Measurements from ENCODE around the gene TMEM178B. TPM values are rescaled to one million over a fixed set of nuclear protein-coding genes. Genes with fewer than 3 reads are reported as not detected.

TMEM178B gene
- polyA plus RNA-seq, 2 of the 4 experiments (the other 2 are of a cell fraction), result 0.88 to 0.93 TPM

GRCh38 chr7:141184532-141185190 lies 110.8 kb downstream of the TMEM178B start:
- no peak for DNase-seq (ENCODE audit: low read depth in 1 of 2, low spot score in 1 of 2)
- 45% methylated on average over 10 of the region's 10 CpGs for WGBS (ENCODE audit: missing lambda C conversion rate)

GRCh38 chr7:141185369-141185967 lies 111.6 kb downstream of the TMEM178B start:
- H3K4me2 ChIP-seq, result no peak overlapping the region
- no peaks in the 10 kb centered on the region for H3K9me3 ChIP-seq
- WGBS (ENCODE audit: missing lambda C conversion rate), result 59% methylated on average over 14 of the region's 14 CpGs
- H3K4me1 ChIP-seq, result no peaks in the 10 kb centered on the region
- ChIA-PET CTCF (no interaction called here), POLR2A (no interaction called here)
- FAIRE-seq (no peak), DNase-seq (ENCODE audit: low read depth in 1 of 2, low spot score in 1 of 2) (no peak), ATAC-seq (no peak)
- TF ChIP-seq RARB (CRISPR knock-in tag; IDR thresholded peaks at IDR 0.05) (no peak), HMGXB4 (CRISPR knock-in tag; IDR thresholded peaks at IDR 0.05; ENCODE audit: borderline replicate concordance) (no peak), RFX5 (IDR thresholded peaks at IDR 0.05) (no peak), NPAS2 (CRISPR knock-in tag; IDR thresholded peaks at IDR 0.05; ENCODE audit: borderline replicate concordance) (no peak), MAX (IDR thresholded peaks at IDR 0.05) (no peak), USF2 (IDR thresholded peaks at IDR 0.05) (no peak), CBX8 (IDR thresholded peaks at IDR 0.05) (no peak), ZNF302 (CRISPR knock-in tag; IDR thresholded peaks at IDR 0.05) (no peak), RAD21 (conservative IDR thresholded peaks at IDR 0.05 in 1 of 2, IDR thresholded peaks at IDR 0.05 in 1 of 2) (no peak), SMC3 (IDR thresholded peaks at IDR 0.05) (no peak), POLR2A (IDR thresholded peaks at IDR 0.05; ENCODE audit: low read length) (no peak), JUN (IDR thresholded peaks at IDR 0.05) (no peak), RNF2 (IDR thresholded peaks at IDR 0.05; ENCODE audit: borderline replicate concordance, low read depth) (no peak)
- TF ChIP-seq, protein P1, sequence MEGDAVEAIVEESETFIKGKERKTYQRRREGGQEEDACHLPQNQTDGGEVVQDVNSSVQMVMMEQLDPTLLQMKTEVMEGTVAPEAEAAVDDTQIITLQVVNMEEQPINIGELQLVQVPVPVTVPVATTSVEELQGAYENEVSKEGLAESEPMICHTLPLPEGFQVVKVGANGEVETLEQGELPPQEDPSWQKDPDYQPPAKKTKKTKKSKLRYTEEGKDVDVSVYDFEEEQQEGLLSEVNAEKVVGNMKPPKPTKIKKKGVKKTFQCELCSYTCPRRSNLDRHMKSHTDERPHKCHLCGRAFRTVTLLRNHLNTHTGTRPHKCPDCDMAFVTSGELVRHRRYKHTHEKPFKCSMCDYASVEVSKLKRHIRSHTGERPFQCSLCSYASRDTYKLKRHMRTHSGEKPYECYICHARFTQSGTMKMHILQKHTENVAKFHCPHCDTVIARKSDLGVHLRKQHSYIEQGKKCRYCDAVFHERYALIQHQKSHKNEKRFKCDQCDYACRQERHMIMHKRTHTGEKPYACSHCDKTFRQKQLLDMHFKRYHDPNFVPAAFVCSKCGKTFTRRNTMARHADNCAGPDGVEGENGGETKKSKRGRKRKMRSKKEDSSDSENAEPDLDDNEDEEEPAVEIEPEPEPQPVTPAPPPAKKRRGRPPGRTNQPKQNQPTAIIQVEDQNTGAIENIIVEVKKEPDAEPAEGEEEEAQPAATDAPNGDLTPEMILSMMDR (IDR thresholded peaks at IDR 0.05), result no peak
- TF ChIP-seq, protein P2, sequence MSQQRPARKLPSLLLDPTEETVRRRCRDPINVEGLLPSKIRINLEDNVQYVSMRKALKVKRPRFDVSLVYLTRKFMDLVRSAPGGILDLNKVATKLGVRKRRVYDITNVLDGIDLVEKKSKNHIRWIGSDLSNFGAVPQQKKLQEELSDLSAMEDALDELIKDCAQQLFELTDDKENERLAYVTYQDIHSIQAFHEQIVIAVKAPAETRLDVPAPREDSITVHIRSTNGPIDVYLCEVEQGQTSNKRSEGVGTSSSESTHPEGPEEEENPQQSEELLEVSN (IDR thresholded peaks at IDR 0.05; ENCODE audit: borderline replicate concordance, low read depth), result no peak
- no peak overlapping the region for H3K4me3 ChIP-seq
- H3K27ac ChIP-seq, result no peak overlapping the region

More at GRCh38 chr7:141184532-141185190, 110.8 kb downstream of the TMEM178B start:
- no peak overlapping the region for H3K4me2 ChIP-seq
- no peaks in the 10 kb centered on the region for H3K9me3 ChIP-seq
- ATAC-seq (no peak), FAIRE-seq (no peak)
- ChIA-PET POLR2A (no interaction called here), CTCF (no interaction called here)
- no peak overlapping the region for H3K27ac ChIP-seq
- no peak for TF ChIP-seq KDM1A (IDR thresholded peaks at IDR 0.05; ENCODE audit: low read depth)
- TF ChIP-seq GATA3 (IDR thresholded peaks at IDR 0.05; ENCODE audit: borderline replicate concordance), result no peak
- TF ChIP-seq HOXB5 (CRISPR knock-in tag; IDR thresholded peaks at IDR 0.05), result no peak
- TF ChIP-seq REST (IDR thresholded peaks at IDR 0.05), result no peak
- TF ChIP-seq EHMT2 (IDR thresholded peaks at IDR 0.05; ENCODE audit: low read depth), result no peak
- TF ChIP-seq, protein P3, sequence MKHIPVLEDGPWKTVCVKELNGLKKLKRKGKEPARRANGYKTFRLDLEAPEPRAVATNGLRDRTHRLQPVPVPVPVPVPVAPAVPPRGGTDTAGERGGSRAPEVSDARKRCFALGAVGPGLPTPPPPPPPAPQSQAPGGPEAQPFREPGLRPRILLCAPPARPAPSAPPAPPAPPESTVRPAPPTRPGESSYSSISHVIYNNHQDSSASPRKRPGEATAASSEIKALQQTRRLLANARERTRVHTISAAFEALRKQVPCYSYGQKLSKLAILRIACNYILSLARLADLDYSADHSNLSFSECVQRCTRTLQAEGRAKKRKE (CRISPR knock-in tag; IDR thresholded peaks at IDR 0.05; ENCODE audit: low read depth), result no peak
- no peak for TF ChIP-seq RCOR1 (IDR thresholded peaks at IDR 0.05; ENCODE audit: low read depth, low read length)
- TF ChIP-seq TFCP2L1 (CRISPR knock-in tag; IDR thresholded peaks at IDR 0.05), result no peak
- no peaks in the 10 kb centered on the region for H3K4me1 ChIP-seq
- no peak overlapping the region for H3K4me3 ChIP-seq

Data from A549 (cell line).